Islet of Langerhans (tissue), 1 donor: ENCODE results near the gene TTC9C.
"Not testable (repeated sequence)": the region's sequence is repeated elsewhere in the genome, so short reads cannot be mapped to it uniquely, and the experiment has no call there.

ENCODE experiments used
- FAIRE-seq: peaks from one replicate; lab custom pipeline; 2011; peaks lifted over from hg19 to GRCh38; lab: Jason Lieb, UNC

TTC9C gene

DNA sequence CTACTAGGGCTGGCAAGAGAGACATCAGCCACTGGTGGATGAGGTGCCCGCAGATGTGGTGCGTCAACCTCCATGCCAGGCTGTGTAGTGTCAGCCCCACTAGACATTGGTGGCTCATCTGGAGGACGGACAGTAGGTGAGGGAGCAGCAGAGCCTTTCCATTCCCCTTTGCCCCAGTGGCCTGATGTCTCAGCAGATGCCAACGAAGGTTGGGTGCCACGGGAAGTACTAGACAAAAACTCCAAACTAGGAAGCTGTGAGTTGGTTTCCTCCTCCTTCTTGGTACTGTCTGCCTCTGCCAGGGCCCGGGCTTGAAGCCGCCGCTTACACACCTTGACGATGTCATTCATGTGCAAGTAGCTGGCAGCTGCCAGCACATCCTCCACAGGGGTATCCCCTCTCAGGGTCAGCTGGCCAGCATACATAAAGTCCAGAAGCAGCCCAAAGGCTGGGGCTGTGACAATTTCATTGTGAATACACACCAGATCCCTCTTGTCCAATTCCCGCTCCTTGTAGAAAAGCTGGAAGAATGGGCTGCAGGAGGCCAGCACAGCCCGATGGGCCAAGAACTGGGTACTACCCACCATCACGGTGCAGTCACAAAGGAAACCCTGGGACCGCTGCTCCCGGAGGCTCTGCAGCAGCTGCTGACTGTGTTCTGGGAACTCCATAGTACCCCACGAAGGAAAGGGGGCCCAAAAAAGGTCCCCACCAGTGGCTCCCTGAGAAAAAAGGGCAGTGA is 24.9 kb downstream of the TTC9C start:
- FAIRE-seq = no peak

DNA sequence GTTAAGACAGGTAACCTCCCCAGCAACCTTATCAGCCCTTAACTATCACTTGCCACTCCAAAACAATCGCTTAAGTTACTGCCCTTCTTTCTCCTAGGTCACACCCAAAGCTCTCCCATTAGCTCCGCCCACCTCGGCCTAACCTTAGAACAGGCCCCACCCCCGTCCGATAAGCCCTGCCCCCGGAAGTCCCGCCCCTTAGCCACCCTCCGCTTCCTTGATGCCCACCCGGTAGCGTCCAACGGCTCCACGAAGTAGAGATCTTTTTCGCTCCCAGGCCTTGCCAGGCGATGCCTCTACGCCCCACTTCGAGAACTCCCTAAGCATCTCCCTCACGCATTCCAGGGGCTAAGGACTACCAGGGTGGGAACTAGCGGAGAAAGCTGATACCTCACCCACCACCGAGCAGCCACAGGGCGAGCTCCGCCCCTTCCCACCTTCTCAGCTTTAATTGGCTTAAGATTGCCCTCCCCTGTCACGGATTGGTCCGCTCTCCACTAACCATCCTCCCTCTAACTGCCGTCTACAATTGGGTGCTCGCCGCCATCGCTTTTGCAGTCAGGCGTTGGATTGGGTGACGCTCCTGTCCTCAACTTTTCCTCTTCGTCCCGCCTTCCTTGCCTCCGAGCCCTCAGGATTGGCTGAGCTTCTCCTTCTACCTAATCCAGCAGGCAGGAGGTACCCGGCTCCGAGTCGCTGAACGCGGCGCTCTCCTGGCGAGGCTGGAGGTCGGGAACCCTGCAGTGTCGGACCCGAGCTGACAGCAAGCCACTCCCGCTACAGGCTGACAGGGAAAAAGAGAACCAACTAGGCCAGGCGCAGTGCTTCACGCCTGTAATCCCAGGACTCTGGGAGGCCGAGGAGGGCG is 25.7 kb downstream of the TTC9C start, which contains the start of gene ZBTB3:
Gene ZBTB3 (minus strand): TSS at position 425 of the 868 bp plus-strand sequence. CDS start 496 bp downstream, outside the sequence.
- peak; percentile 79 for FAIRE-seq

DNA sequence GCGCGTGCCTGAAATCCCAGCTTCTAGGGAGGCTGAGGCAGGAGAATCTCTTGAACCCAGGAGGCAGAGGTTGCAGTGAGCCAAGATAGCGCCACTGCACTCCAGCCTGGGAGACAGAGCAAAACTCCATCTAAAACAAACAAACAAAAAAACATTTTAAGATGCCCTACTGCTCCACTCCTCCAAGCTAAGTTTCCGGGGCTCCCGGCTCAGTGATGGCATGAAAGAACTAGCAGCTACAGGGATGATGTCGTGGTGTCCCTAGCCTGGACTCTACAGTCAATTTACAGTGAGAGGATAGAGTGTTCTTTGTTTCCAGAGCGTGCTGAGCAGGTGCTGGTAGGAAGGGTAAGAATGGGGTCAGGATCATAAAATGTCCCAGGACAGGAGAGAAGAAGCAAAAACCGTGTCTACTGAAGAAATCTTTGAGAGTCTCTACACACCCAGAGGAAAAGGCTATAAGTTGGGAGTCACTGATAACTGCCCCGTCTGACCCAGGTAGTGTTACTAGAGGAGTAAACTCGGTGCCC is 26.9 kb downstream of the TTC9C start:
- FAIRE-seq = no peak

- FAIRE-seq = no peak
These were observed 29.8 kb downstream of the TTC9C start for GRCh38 chr11:62757846-62758788.

DNA sequence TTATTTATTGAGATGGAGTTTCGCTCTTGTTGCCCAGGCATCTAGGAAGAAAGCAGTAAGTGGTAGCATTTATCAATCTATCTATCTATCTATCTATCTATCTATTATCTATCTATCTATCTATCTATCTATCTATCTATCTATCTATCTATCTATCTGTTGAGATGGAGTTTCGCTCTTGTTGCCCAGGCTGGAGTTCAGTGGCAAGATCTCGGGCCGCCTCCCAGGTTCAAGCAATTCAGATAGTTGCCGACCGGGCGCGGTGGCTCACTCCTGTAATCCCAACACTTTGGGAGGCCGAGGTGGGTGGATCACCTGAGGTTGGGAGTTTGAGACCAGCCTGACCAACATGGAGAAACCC is 32.6 kb downstream of the TTC9C start:
- not testable (repeated sequence) for FAIRE-seq

- FAIRE-seq = no peak
These were observed 42.5 kb downstream of the TTC9C start for GRCh38 chr11:62770778-62771143.

GRCh38 chr11:62771144-62772021 is 43.1 kb downstream of the TTC9C start, which contains the start of gene TAF6L:
TAF6L (plus strand) TSS chr11:62771396; CDS start chr11:62775784, 4,388 bp downstream.
- peak; percentile 45 for FAIRE-seq

DNA sequence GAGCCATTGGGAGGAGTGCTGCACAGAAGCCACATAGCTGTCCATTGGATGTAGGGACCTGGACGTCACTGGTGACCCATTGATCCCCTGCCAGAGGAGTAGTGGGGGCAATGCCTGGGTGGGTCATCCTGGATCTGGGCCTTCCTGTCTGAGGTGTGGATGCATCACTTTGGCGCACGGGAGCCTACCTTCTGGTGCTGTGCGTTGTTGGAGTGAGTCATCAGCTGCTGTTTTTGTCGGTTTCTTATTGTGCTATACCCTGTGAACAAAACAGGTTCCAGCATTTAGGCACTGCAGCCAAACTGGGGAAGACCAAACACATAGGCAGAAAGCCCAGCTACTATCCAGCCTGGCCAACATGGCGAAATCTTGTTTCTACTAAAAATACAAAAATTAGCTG is 46.1 kb downstream of the TTC9C start:
- no peak for FAIRE-seq

DNA sequence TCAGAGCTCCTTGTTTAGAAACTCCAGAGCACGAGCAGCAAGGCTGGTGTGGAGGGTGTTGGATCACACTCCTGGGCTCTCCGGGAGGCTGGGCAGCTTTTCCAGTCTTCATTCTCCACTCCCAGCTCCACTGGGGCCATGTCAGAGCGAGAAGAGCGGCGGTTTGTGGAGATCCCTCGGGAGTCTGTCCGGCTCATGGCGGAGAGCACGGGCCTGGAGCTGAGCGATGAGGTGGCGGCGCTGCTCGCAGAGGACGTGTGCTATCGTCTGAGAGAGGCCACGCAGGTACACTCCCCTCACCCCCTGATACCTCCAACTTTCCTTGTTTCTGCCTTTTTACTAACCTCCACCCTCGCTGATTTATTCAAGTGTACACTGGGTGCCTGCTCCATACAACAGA is 47.4 kb downstream of the TTC9C start:
- FAIRE-seq = no peak

DNA sequence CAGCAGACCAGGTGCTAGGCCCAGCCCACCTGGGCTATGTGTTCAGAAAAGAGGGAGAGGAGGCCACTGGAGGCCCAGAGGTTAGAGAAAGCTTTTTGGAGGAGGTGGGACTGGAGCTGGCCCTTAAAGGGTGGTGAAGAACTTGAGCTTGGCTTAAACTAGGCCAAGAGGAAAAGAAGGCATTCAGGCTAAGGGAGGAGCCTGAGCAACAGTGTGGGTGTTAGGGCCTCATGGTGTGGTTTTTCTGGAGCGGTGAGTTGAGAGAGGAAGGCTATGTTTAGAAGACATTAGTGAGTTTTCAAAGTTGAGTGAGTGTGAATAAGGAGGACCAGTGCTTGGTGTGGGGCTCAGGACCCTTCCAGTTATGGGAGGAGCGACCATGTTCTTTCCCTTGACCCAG is 49.1 kb downstream of the TTC9C start:
- no peak for FAIRE-seq

GRCh38 chr11:62778441-62778840 is 50.2 kb downstream of the TTC9C start:
- no peak for FAIRE-seq

- FAIRE-seq = no peak
These were observed 54.5 kb downstream of the TTC9C start for GRCh38 chr11:62782753-62783152.

DNA sequence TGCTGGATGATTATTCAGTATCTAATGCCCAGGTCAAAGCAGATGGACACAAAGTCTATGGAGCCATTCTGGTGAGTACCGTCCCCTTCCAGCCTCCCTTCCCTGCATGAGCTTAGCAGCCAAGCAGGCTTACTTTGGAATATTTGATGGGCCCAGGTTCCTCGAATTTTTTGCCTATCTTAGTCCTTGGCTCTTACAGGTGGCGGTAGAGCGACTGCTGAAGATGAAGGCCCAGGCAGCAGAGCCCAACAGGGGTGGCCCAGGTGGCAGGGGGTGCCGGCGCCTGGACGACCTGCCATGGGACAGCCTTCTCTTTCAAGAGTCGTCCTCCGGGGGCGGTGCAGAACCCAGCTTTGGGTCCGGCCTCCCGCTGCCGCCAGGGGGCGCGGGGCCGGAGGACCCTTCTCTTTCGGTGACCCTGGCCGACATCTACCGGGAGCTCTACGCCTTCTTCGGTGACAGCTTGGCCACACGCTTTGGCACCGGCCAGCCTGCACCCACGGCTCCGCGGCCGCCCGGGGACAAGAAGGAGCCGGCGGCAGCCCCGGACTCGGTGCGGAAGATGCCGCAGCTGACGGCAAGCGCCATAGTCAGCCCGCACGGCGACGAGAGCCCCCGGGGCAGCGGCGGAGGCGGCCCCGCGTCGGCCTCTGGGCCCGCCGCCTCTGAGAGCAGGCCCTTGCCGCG is 58.2 kb downstream of the TTC9C start:
- FAIRE-seq = no peak

DNA sequence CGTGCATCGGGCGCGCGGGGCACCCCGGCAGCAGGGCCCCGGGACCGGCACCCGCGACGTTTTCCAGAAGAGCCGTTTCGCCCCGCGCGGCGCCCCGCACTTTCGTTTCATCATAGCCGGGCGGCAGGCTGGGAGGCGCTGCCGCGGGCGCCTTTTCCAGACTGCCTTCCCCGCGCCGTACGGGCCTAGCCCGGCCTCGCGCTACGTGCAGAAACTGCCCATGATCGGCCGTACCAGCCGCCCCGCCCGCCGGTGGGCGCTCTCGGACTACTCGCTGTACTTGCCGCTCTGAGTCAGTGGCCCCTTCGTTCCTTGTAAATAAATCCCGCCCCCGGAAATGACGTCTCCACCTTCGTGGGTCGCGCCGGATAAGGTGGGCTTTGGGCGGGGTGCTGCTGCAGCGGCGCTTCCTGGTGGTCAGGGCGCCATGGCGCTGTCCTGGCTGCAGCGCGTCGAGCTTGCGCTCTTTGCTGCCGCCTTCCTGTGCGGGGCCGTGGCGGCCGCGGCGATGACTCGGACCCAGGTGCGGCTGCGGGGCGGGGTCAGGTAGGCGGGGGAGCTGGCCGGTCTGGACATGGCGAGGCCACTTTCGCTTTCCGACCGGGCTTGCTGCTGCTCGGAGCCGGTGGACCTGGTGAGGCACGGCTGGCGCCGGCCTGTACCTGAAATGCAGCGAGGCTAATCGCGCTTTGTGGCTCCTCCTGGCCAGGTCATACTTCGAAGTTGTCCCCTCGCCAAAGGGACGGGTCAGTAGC is 58.9 kb downstream of the TTC9C start, which contains the start of gene TMEM179B:
Gene TMEM179B (plus strand): TSS at position 398 of the 755 bp plus-strand sequence. CDS start 30 bp downstream, at position 428.
- no peak for FAIRE-seq
